Mammary epithelial cell (primary cell): ENCODE results near the gene GSX1.

Experiments used
- EZH2 ChIP-seq: IDR thresholded peaks from 2 replicates; pipeline ENCODE4 v1.6.1; 2012; ENCODE audit warnings: low read length, inconsistent platforms, borderline replicate concordance
- TF ChIP-seq, protein P1 (sequence below), 2 donors: IDR thresholded peaks in 1 of 2; conservative IDR thresholded peaks in 1 of 2; 2 replicates each; pipeline ENCODE4 v1.5.1; 2011 to 2012; ENCODE audit warnings: inconsistent platforms in 2 of 2, low read length in 2 of 2, mild to moderate bottlenecking in 2 of 2, control low read depth in 1 of 2, low read depth in 1 of 2; ENCODE audit not compliant: insufficient read depth in 1 of 2; ENCODE audit errors: extremely low read depth in 1 of 2

DNA sequence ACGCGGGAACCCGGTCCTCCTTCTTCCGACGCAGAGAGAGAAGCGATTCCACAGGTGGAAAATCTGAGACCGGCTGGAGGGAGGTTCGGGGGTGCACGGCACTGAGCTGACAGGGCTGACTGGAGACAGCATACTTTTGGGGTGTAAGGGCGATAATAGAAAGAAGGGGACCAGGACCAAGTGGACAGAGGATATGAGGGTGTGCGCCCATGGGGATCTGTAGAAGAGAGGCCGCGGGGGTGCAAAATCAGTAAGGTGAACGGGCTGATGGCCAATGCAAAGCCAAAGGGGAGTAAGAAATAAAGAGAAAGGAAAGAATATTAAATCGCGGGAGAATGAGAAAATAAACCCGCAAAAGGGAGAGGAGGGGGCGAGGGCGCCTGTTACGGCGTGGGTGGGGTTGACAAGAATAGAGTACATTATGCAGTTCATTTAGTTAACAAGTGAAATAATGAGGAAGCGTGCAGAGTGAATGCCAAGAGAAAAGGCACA, 336 bp upstream of the GSX1 start:
- TF ChIP-seq, protein P1, sequence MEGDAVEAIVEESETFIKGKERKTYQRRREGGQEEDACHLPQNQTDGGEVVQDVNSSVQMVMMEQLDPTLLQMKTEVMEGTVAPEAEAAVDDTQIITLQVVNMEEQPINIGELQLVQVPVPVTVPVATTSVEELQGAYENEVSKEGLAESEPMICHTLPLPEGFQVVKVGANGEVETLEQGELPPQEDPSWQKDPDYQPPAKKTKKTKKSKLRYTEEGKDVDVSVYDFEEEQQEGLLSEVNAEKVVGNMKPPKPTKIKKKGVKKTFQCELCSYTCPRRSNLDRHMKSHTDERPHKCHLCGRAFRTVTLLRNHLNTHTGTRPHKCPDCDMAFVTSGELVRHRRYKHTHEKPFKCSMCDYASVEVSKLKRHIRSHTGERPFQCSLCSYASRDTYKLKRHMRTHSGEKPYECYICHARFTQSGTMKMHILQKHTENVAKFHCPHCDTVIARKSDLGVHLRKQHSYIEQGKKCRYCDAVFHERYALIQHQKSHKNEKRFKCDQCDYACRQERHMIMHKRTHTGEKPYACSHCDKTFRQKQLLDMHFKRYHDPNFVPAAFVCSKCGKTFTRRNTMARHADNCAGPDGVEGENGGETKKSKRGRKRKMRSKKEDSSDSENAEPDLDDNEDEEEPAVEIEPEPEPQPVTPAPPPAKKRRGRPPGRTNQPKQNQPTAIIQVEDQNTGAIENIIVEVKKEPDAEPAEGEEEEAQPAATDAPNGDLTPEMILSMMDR (conservative IDR thresholded peaks at IDR 0.05 in 1 of 2, IDR thresholded peaks at IDR 0.05 in 1 of 2; ENCODE audit: extremely low read depth in 1 of 2, insufficient read depth in 1 of 2, low read depth in 1 of 2, low read length in 2 of 2) = no peak
- TF ChIP-seq EZH2 = no peak
